ENCODE results near the gene GPR75.
"Not testable (repeated sequence)": the region's sequence is repeated elsewhere in the genome, so short reads cannot be mapped to it uniquely, and the experiment has no call there.

The GPR75 gene

DNA sequence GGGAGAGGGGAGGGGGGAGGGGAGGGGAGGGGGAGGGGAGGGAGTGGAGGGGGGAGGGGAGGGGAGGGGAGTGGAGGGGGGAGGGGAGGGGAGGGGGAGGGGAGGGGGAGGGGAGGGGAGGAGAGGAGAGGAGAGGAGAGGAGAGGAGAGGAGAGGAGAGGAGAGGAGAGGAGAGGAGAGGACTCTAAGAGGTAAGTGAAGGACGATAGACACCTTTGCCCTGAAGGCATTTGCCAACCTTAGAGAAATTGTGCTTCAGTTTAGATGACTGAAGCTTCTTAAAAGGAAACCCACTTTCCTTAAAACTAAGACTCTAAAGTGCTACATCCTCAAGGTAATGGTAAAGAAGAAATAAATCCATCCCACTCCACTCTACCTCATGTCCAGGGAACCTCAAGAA lies 19.2 kb downstream of the GPR75 start:
- DNase-seq (ENCODE audit: insufficient read length, low spot score) (no peak), FAIRE-seq (no peak)
- no peak for TF ChIP-seq SPI1 (IDR thresholded peaks at IDR 0.05; ENCODE audit: low read depth, low read length)
- TF ChIP-seq TAF1 (IDR thresholded peaks at IDR 0.05; ENCODE audit: low read depth, low read length), result no peak
- TF ChIP-seq PAX5 (IDR thresholded peaks at IDR 0.05; ENCODE audit: insufficient read depth, low read length, severe bottlenecking), result no peak
- no peak for TF ChIP-seq POU2F2 (IDR thresholded peaks at IDR 0.05; ENCODE audit: low read depth, low read length)
- no peak for TF ChIP-seq POLR2AphosphoS5 (IDR thresholded peaks at IDR 0.05; ENCODE audit: low read depth, low read length)
- TF ChIP-seq POLR2A (IDR thresholded peaks at IDR 0.05; ENCODE audit: low read depth, low read length), result no peak

DNA sequence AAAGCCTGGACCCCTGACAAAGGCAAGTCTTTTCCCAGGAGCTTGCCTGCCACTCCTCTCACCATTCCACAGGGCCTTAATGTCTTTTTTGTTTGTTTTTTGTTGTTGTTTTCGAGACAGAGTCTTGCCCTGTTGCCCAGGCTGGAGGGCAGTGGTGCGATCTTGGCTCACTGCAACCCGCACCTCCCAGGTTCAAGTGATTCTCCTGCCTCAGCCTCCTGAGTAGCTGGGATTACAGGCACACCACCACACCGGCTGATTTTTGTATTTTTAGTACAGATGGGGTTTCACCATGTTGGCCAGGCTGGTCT lies 29.8 kb downstream of the GPR75 start:
- not testable (repeated sequence) for FAIRE-seq; DNase-seq (ENCODE audit: insufficient read length, low spot score)

DNA sequence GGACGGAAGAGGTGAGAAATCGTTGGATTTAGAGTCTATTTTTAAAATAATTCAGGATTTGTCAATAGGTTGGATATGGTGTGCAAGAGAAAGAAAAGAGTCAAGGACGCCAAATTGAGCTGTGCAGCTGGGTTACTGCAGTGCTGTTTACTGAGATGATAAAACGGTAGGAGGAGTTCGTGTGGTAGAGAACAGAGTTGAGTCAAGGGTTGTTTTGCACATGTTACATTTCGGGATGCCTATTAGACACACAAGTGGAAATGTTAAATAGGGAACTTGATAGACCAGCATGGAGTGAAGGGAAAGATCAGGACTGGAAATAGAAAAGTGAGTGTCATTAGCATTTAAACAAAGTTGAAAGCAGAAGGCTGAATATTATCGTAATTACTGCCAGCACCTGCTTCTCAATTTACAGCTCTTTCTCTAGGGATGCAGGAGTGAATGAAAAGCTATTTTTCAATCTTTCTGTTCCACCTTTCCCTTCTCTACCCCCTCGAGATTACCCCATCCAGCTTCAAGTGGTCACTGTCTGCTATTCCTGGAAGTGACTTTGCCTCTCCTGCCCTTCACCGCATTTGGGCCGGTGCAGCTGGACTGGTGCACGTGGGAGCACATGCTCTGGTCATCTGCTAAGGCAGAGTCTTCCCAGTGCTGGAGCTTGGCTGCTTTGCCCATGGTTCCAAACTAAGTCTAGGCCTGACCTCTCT lies 30.3 kb downstream of the GPR75 start:
- FAIRE-seq (no peak), DNase-seq (ENCODE audit: insufficient read length, low spot score) (no peak)
- TF ChIP-seq POLR2A (IDR thresholded peaks at IDR 0.05; ENCODE audit: low read depth, low read length), result no peak
- TF ChIP-seq POLR2AphosphoS5 (IDR thresholded peaks at IDR 0.05; ENCODE audit: low read depth, low read length), result no peak
- no peak for TF ChIP-seq PAX5 (IDR thresholded peaks at IDR 0.05; ENCODE audit: insufficient read depth, low read length, severe bottlenecking)
- no peak for TF ChIP-seq POU2F2 (IDR thresholded peaks at IDR 0.05; ENCODE audit: low read depth, low read length)
- TF ChIP-seq TAF1 (IDR thresholded peaks at IDR 0.05; ENCODE audit: low read depth, low read length), result no peak
- TF ChIP-seq SPI1 (IDR thresholded peaks at IDR 0.05; ENCODE audit: low read depth, low read length), result no peak

DNA sequence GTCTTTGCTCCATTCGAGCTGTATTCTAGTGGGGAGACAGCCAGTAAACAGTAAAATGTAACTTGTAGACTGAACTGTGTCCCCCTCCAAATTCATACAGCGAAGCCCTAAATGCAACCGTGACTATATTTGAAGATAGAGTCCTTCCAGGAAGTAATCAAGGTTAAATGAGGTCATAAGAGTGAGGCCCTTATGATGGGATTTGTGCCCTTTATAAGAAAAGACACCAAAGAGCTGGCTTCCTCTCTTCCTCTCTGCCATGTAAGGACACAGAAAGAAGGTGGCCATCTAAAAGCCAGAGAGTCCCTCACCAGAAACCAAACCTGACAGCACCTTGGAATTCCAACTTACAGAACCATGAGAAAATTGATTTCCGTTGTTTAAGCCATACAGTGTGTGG lies 31.4 kb downstream of the GPR75 start:
- no peak for TF ChIP-seq TAF1 (IDR thresholded peaks at IDR 0.05; ENCODE audit: low read depth, low read length)
- no peak for TF ChIP-seq SPI1 (IDR thresholded peaks at IDR 0.05; ENCODE audit: low read depth, low read length)
- FAIRE-seq (no peak), DNase-seq (ENCODE audit: insufficient read length, low spot score) (no peak)

DNA sequence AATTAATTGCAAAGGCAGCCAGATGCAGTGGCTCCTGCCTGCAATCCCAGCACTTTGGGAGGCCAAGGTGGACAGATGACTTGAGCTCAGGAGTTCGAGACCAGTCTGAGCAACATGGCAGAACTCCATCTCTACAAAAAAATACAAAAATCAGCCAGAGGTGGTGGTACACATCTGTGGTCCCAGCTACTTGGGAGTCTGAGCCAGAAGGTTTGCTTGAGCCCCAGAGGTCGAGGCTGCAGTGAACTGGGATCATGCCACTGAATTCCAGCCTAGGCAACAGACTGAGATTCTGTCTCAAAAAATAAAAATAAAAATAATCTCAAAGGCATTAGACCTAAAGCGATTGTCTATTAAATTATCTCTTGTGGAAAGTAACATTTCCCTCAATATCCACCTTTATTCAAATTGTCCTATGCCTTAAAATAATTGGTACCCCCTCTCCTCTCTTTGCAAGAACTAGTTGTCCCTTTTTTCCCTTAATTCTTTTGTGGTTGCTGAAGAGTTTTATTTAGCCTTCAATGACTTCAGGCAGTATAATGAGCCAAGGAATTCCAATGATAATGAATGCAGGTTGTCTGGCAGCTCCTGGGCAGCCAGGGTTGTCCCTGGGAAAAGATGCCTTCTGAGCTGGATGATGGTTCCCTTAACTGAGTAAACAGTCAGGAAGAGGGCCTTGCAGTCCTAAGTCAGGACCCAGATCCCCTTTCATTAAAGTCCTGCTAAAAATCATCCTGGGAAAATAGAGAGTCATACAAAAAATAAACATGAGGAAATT lies 32.2 kb downstream of the GPR75 start:
- TF ChIP-seq SPI1 (IDR thresholded peaks at IDR 0.05; ENCODE audit: low read depth, low read length), result no peak
- no peak for TF ChIP-seq POLR2AphosphoS5 (IDR thresholded peaks at IDR 0.05; ENCODE audit: low read depth, low read length)
- TF ChIP-seq PAX5 (IDR thresholded peaks at IDR 0.05; ENCODE audit: insufficient read depth, low read length, severe bottlenecking), result no peak
- no peak for TF ChIP-seq POLR2A (IDR thresholded peaks at IDR 0.05; ENCODE audit: low read depth, low read length)
- TF ChIP-seq POU2F2 (IDR thresholded peaks at IDR 0.05; ENCODE audit: low read depth, low read length), result no peak
- no peak for TF ChIP-seq TAF1 (IDR thresholded peaks at IDR 0.05; ENCODE audit: low read depth, low read length)
- no peak for DNase-seq (ENCODE audit: insufficient read length, low spot score)
- no peak for FAIRE-seq

DNA sequence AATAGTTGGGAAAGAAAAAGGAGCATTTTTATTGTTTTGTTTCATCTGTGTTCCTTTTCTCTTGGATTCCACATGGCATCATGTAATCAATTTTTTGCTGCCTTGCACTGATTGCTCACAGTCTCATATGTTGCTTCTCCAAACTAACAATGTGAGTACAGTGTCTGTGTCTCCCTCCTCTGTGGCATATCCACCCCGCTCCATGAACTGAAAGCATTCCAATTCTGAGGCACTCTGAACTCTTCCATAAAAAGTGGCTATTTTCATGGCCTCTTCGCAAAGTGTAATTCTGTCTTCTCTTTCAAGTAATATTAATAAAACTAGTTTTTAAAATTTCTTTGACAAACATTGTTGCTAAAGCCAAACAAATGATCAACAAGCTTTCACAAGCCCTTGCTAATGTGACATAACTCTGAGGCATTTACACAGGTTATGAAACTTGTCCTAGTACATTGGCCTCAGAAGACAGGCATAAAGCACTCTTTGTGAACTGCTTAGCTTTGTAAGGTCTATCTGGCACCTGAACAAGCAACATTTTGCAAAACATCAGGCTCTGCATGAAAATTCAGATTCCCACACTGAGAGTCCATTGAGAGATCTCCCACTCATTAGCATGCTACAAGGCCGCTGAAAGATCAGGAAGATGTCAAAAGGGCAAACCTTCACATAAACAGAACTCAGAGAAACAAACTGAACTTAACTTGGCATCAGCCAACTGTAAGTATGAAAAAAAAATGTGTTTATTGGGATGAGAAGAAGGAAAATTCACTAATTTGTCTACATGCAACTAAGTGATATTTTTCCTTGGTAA lies 33.0 kb downstream of the GPR75 start:
- DNase-seq (ENCODE audit: insufficient read length, low spot score) (no peak), FAIRE-seq (no peak)
- TF ChIP-seq POLR2AphosphoS5 (IDR thresholded peaks at IDR 0.05; ENCODE audit: low read depth, low read length) (no peak), POLR2A (IDR thresholded peaks at IDR 0.05; ENCODE audit: low read depth, low read length) (no peak), POU2F2 (IDR thresholded peaks at IDR 0.05; ENCODE audit: low read depth, low read length) (no peak), PAX5 (IDR thresholded peaks at IDR 0.05; ENCODE audit: insufficient read depth, low read length, severe bottlenecking) (no peak), TAF1 (IDR thresholded peaks at IDR 0.05; ENCODE audit: low read depth, low read length) (no peak), SPI1 (IDR thresholded peaks at IDR 0.05; ENCODE audit: low read depth, low read length) (no peak)

DNA sequence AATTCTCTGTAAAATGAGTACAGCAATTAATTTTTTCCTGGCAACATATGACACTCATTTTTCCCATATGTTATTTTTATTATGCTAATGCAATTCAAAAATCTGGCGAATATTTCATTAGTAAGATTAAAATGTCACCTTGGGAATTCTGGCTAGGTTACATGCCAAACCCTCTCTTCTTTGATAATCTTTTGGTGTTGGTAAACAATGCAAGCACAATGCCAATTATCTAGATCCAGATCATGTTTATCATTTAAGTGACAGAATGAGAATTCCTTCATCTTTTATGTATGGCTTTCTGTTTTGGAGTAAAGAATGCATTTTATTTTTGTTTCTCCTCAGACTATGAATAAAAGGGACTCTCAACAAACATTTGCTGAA lies 33.7 kb downstream of the GPR75 start:
- no peak for FAIRE-seq
- TF ChIP-seq TAF1 (IDR thresholded peaks at IDR 0.05; ENCODE audit: low read depth, low read length), result no peak
- TF ChIP-seq POLR2AphosphoS5 (IDR thresholded peaks at IDR 0.05; ENCODE audit: low read depth, low read length), result no peak
- no peak for TF ChIP-seq POU2F2 (IDR thresholded peaks at IDR 0.05; ENCODE audit: low read depth, low read length)
- no peak for TF ChIP-seq POLR2A (IDR thresholded peaks at IDR 0.05; ENCODE audit: low read depth, low read length)
- TF ChIP-seq PAX5 (IDR thresholded peaks at IDR 0.05; ENCODE audit: insufficient read depth, low read length, severe bottlenecking), result no peak
- TF ChIP-seq SPI1 (IDR thresholded peaks at IDR 0.05; ENCODE audit: low read depth, low read length), result no peak
- DNase-seq (ENCODE audit: insufficient read length, low spot score), result no peak

DNA sequence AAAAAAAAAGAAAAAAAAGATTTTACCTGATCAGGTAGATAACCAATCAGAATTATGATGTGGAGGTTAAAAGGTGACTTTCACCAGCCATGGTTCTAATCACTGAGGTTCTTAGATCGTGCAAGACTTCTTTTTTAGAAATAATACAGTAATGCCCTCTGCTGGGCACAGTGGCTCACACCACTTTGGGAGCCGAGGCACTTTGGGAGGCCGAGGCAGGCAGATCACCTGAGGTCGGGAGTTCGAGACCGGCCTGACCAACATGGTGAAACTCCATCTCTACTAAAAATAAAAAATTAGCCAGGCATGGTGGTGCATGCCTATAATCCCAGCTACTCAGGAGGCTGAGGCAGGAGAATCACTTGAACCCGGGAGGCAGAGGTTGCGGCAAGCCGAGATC lies 36.1 kb downstream of the GPR75 start:
- DNase-seq (ENCODE audit: insufficient read length, low spot score), result not testable (repeated sequence)

DNA sequence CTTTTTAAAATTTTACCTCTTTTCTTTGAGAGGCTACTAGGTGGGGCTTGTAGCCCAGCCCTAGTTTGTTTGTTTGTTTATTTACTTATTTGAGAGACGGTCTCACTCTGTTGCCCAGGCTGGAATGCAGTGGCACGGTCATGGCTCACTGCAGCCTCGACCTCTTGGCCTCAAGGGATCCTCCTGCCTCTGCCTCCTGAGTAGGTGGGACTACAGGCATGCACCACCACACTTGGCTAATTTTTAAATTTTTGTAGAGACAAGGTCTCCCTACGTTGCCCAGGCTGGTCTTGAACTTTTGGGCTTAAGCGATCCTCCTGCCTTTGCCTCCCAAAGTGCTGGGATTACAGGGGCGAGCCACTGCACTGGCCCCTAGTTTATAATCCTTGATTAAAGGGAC lies 38.0 kb downstream of the GPR75 start:
- DNase-seq (ENCODE audit: insufficient read length, low spot score) (no peak), FAIRE-seq (no peak)
- TF ChIP-seq POU2F2 (IDR thresholded peaks at IDR 0.05; ENCODE audit: low read depth, low read length) (no peak), PAX5 (IDR thresholded peaks at IDR 0.05; ENCODE audit: insufficient read depth, low read length, severe bottlenecking) (no peak), POLR2A (IDR thresholded peaks at IDR 0.05; ENCODE audit: low read depth, low read length) (no peak), POLR2AphosphoS5 (IDR thresholded peaks at IDR 0.05; ENCODE audit: low read depth, low read length) (no peak), SPI1 (IDR thresholded peaks at IDR 0.05; ENCODE audit: low read depth, low read length) (no peak), TAF1 (IDR thresholded peaks at IDR 0.05; ENCODE audit: low read depth, low read length) (no peak)

More for the DNA sequence above, 36.1 kb downstream of the GPR75 start:
- not testable (repeated sequence) for FAIRE-seq

DNA sequence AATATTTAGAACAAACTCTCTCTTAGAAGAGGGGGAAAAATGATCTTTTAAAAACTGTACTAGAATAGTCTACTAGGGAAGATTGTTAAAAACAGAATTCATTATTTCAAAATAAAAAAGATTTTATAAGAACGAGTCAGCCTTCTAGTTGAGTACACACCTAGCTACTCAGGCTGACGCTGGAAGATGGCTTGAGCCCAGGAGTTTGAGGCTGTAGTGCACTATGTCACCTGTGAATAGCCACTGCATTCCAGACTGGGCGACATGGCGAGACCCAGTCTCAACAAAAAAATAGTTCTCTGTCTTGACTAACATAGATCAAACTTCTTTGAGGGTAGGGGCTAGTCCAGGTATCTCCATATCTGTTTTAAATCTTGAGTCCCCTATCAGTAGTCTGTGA lies 39.1 kb downstream of the GPR75 start:
- FAIRE-seq (no peak), DNase-seq (ENCODE audit: insufficient read length, low spot score) (no peak)
- TF ChIP-seq POU2F2 (IDR thresholded peaks at IDR 0.05; ENCODE audit: low read depth, low read length), result no peak
- TF ChIP-seq POLR2AphosphoS5 (IDR thresholded peaks at IDR 0.05; ENCODE audit: low read depth, low read length), result no peak
- no peak for TF ChIP-seq PAX5 (IDR thresholded peaks at IDR 0.05; ENCODE audit: insufficient read depth, low read length, severe bottlenecking)
- TF ChIP-seq SPI1 (IDR thresholded peaks at IDR 0.05; ENCODE audit: low read depth, low read length), result no peak
- no peak for TF ChIP-seq POLR2A (IDR thresholded peaks at IDR 0.05; ENCODE audit: low read depth, low read length)
- TF ChIP-seq TAF1 (IDR thresholded peaks at IDR 0.05; ENCODE audit: low read depth, low read length), result no peak

Data from GM12891 (cell line).